HepG2 (cell line): ENCODE results near the gene SMAD3. TPM values are rescaled to one million over a fixed set of nuclear protein-coding genes. Genes with fewer than 3 reads are reported as not detected.

Experiments
- ATAC-seq: fragments of 200-7000 bp; cut with Tn5 transposase; 3 replicates; pipeline ENCODE4 v1.9.1; 2020; ENCODE audit warnings: mild to moderate bottlenecking, moderate library complexity
- BruUV-seq: library from RNA; stranded (reverse); fragments of 400-500 nt; replicated peaks from 2 replicates; lab custom pipeline; 2021; lab: Mats Ljungman, UMichigan
- CTCF ChIA-PET: fragments of 300-600 bp; formaldehyde crosslinking; extraction: SDS; loops from one replicate; lab custom pipeline; 2021; ENCODE audit warnings: low total read pairs, inconsistent platforms, low intra/inter-chr PET ratio; lab: Yijun Ruan, JAX
- POLR2A ChIA-PET: fragments of 350-600 bp; sonication (Branson Sonifier 250); formaldehyde crosslinking; loops from one replicate; lab custom pipeline; 2020; ENCODE audit warnings: antibody characterized with exemption, inconsistent platforms; lab: Yijun Ruan, JAX
- DNase-seq: peaks from one replicate; pipeline ENCODE4 v3.0.0-alpha.2; 2015; ENCODE audit warnings: low spot score
- FAIRE-seq: peaks from 3 replicates; lab custom pipeline; 2011; peaks lifted over from hg19 to GRCh38; lab: Jason Lieb, UNC
- H2AFZ ChIP-seq: one replicate; pipeline ENCODE4 v1.6.1; 2011; ENCODE audit warnings: low read length, inconsistent platforms
- H3K27ac ChIP-seq: fragments of 300-600 bp; 3 replicates; pipeline ENCODE4 v1.8.0; 2011; ENCODE audit warnings: mixed run types, mild to moderate bottlenecking, mixed read lengths, low read length, inconsistent platforms; ENCODE audit not compliant: insufficient read depth; ENCODE audit errors: extremely low read length
- H3K27me3 ChIP-seq, 2 experiments: fragments of 200-600 bp in 1 of 2; 2 replicates in 1 of 2; 3 replicates in 1 of 2; pipeline versions ENCODE4 v1.6.0 to v1.8.0; 2011; ENCODE audit warnings: low read length in 2 of 2, mild to moderate bottlenecking in 2 of 2, moderate library complexity in 2 of 2, inconsistent platforms in 1 of 2; ENCODE audit not compliant: insufficient read depth in 2 of 2, control insufficient read depth in 1 of 2
- H3K36me3 ChIP-seq, 2 experiments: fragments of 200-600 bp in 1 of 2; replicated peaks in 1 of 2; 2 replicates in 1 of 2; 3 replicates in 1 of 2; pipeline versions ENCODE4 v1.5.1 to v1.8.0; 2011; ENCODE audit warnings: low read length in 2 of 2, inconsistent platforms in 1 of 2; ENCODE audit not compliant: insufficient read depth in 2 of 2, control insufficient read depth in 1 of 2
- H3K4me1 ChIP-seq: 2 replicates; pipeline ENCODE4 v1.5.1; 2012; ENCODE audit warnings: low read length, inconsistent platforms; ENCODE audit not compliant: insufficient read depth
- H3K4me2 ChIP-seq: 2 replicates; pipeline ENCODE4 v1.6.0; 2011; ENCODE audit warnings: low read depth, low read length, inconsistent platforms
- H3K4me3 ChIP-seq, 3 experiments: fragments of 200-600 bp in 1 of 3; sonication (generic), shearing (Covaris generic) in 1 of 3; replicated peaks in 1 of 3; 2 replicates each; pipeline ENCODE4 v1.5.1; 2011 to 2016; ENCODE audit warnings: low read length in 3 of 3, inconsistent platforms in 2 of 3, low read depth in 2 of 3, mild to moderate bottlenecking in 2 of 3, control low read depth in 1 of 3, mixed read lengths in 1 of 3; ENCODE audit not compliant: insufficient read depth in 1 of 3
- H3K79me2 ChIP-seq: one replicate; pipeline ENCODE4 v1.6.1; 2011; ENCODE audit warnings: low read length, inconsistent platforms; ENCODE audit not compliant: insufficient read depth
- H3K9ac ChIP-seq: 2 replicates; pipeline ENCODE4 v1.6.0; 2011; ENCODE audit warnings: mild to moderate bottlenecking, low read depth, low read length, inconsistent platforms; ENCODE audit not compliant: insufficient read depth
- H3K9me3 ChIP-seq: 2 replicates; pipeline ENCODE4 v1.5.1; 2012; ENCODE audit warnings: mild to moderate bottlenecking, low read length
- H4K20me1 ChIP-seq: 2 replicates; pipeline ENCODE4 v1.6.0; 2011; ENCODE audit warnings: inconsistent platforms, mild to moderate bottlenecking, low read length, moderate library complexity; ENCODE audit not compliant: insufficient read depth
- CCDC6 ChIP-seq: sonication (generic); formaldehyde crosslinking; IDR thresholded peaks from 2 replicates; pipeline ENCODE4 v1.8.1; 2022; ENCODE audit warnings: mild to moderate bottlenecking, missing genetic modification reagents, moderate library complexity
- HMG20A ChIP-seq: IDR thresholded peaks from 2 replicates; pipeline ENCODE4 v1.6.1; 2016; ENCODE audit warnings: borderline replicate concordance
- HMG20B ChIP-seq: conservative IDR thresholded peaks from 2 replicates; pipeline ENCODE4 v1.6.1; 2016; ENCODE audit warnings: missing genetic modification reagents, missing compliant biosample characterization
- IKZF5 ChIP-seq: IDR thresholded peaks from 2 replicates; pipeline ENCODE4 v1.6.1; 2018; ENCODE audit warnings: missing genetic modification reagents, mild to moderate bottlenecking, missing compliant biosample characterization
- JUND ChIP-seq: sonication (generic); formaldehyde crosslinking; IDR thresholded peaks from 2 replicates; pipeline ENCODE4 v1.8.0; 2022; ENCODE audit warnings: mild to moderate bottlenecking, missing genetic modification reagents
- MAX ChIP-seq: IDR thresholded peaks from 2 replicates; pipeline ENCODE4 v1.6.1; 2012; ENCODE audit warnings: inconsistent platforms
- NFYC ChIP-seq: IDR thresholded peaks from 2 replicates; pipeline ENCODE4 v1.6.1; 2016; ENCODE audit warnings: missing genetic modification reagents, missing compliant biosample characterization
- NKX3-1 ChIP-seq: sonication (generic); formaldehyde crosslinking; IDR thresholded peaks from 2 replicates; pipeline ENCODE4 v1.5.0; 2020; ENCODE audit warnings: missing genetic modification reagents
- RBFOX2 ChIP-seq: fragments of 200-400 bp; formaldehyde crosslinking; IDR thresholded peaks from 2 replicates; pipeline ENCODE4 v1.6.1; 2017; ENCODE audit warnings: low read depth, mild to moderate bottlenecking, low read length
- TBL1XR1 ChIP-seq: fragments of 150-350 bp; IDR thresholded peaks from 2 replicates; pipeline ENCODE4 v1.6.1; 2014; ENCODE audit warnings: borderline replicate concordance, low read length; ENCODE audit not compliant: partially characterized antibody
- TP53 ChIP-seq: sonication (generic); formaldehyde crosslinking; conservative IDR thresholded peaks from 2 replicates; pipeline ENCODE4 v1.4.0; 2020; ENCODE audit warnings: missing genetic modification reagents
- U2AF1 ChIP-seq: fragments of 200-400 bp; formaldehyde crosslinking; optimal IDR thresholded peaks from 2 replicates; pipeline ENCODE3; 2017; ENCODE audit warnings: mild to moderate bottlenecking, low read depth, low read length
- YY1 ChIP-seq: IDR thresholded peaks from 2 replicates; pipeline ENCODE4 v1.6.1; 2011; ENCODE audit warnings: low read length, low read depth, moderate library complexity, mild to moderate bottlenecking; ENCODE audit not compliant: insufficient read depth, insufficient replicate concordance
- ZBTB26 ChIP-seq: IDR thresholded peaks from 2 replicates; pipeline ENCODE4 v1.6.1; 2016; ENCODE audit warnings: missing compliant biosample characterization, missing genetic modification reagents, borderline replicate concordance
- ZBTB37 ChIP-seq: sonication (generic); formaldehyde crosslinking; IDR thresholded peaks from 2 replicates; pipeline ENCODE4 v1.4.0; 2020; ENCODE audit warnings: mild to moderate bottlenecking, missing genetic modification reagents
- ZFP91 ChIP-seq: sonication (generic); formaldehyde crosslinking; IDR thresholded peaks from 2 replicates; pipeline ENCODE4 v1.9.0; 2022; ENCODE audit warnings: missing genetic modification reagents, mild to moderate bottlenecking, borderline replicate concordance
- ZNF350 ChIP-seq: sonication (generic); formaldehyde crosslinking; IDR thresholded peaks from 2 replicates; pipeline ENCODE4 v1.4.0; 2020; ENCODE audit warnings: mild to moderate bottlenecking, low read depth, missing genetic modification reagents, borderline replicate concordance
- WGBS: methylation state at CpG from one replicate; pipeline ENCODE4 v1.1.6; 2017; ENCODE audit warnings: low lambda C conversion rate; 5-methylcytosine and 5-hydroxymethylcytosine counted together
- in situ Hi-C: cut with HindIII; loops from 2 replicates; pipeline ENCODE4 v1.10.0; 2017; ENCODE audit warnings: low pct_unique_long_range_greater_than_20kb; ENCODE audit not compliant: extremely low pct_ligation_motif_present
- intact Hi-C: fragments of 100-400 bp; cut with micrococcal nuclease; formaldehyde crosslinking; loops from one replicate; pipeline ENCODE4 v1.10.0; 2022; ENCODE audit not compliant: unreplicated experiment
- polyA plus RNA-seq, 8 experiments: library from polyadenylated mRNA; depleted of rRNA in 3 of 8; stranded (reverse) in 7 of 8; unstranded in 1 of 8; fragments of >200 nt; fragmentation: Illumina TruSeq in 4 of 8; extraction: Trizol in 4 of 8; gene quantifications; 2 replicates each; pipeline versions ENCODE4 v1.2.1 to v1.2.3, GENCODE V29; 2011 to 2016; ENCODE audit warnings: low read depth in 4 of 8, missing spikeins in 1 of 8, mixed read lengths in 1 of 8; ENCODE audit not compliant: insufficient read depth in 1 of 8
- total RNA-seq, 5 experiments: library from RNA; depleted of rRNA; stranded (reverse); fragments of >200 nt; fragmentation: Illumina TruSeq; extraction: Trizol; gene quantifications; 2 replicates each; pipeline ENCODE4 v1.2.3, GENCODE V29; 2016; ENCODE audit warnings: low read depth in 1 of 5

The SMAD3 gene
- total and polyA plus RNA-seq, 2 of the 13 experiments (the other 11 are each of a cell fraction or from before 2014, with no cell fraction given) = 8.6 to 56.3 TPM

- H3K36me3 ChIP-seq = peaks cover 6% of the 10 kb centered on the region in 2 experiments; a peak in 4 of 5 replicates
- intact Hi-C loops (loop anchor here (2.0 to 5.0 kb wide), 4 partner anchors 29 to 158 kb away; partner anchors contain the start of gene SMAD3), in situ Hi-C loops (no loop called here)
- peaks cover 98% of the 10 kb centered on the region for H3K4me1 ChIP-seq
- no peaks in the 10 kb centered on the region for H3K9me3 ChIP-seq
- no peak overlapping the region for H2AFZ ChIP-seq
- H3K27ac ChIP-seq = peak overlapping the region; percentile 72
- FAIRE-seq (peak; percentile 90), ATAC-seq (peak; percentile 89), DNase-seq (peak; percentile 93)
- H3K4me2 ChIP-seq = peak overlapping the region; percentile 47
- CTCF ChIA-PET = no interaction called here
- peaks cover 80% of the 10 kb centered on the region for H3K79me2 ChIP-seq
- peak overlapping the region; percentile 46; the same call in 1 of the 2 replicates for H3K9ac ChIP-seq
- peak overlapping the region in 1 of 3 experiments; percentile 32; a peak in 1 of 6 replicates for H3K4me3 ChIP-seq
- POLR2A ChIA-PET = interaction anchor here (0.7 to 3.8 kb wide), 17 partner anchors 10 to 173 kb away, joined by 3 to 64 read pairs (median 5); partner anchors contain the start of gene SMAD3
- H4K20me1 ChIP-seq = peaks cover 59% of the 10 kb centered on the region
- 13% methylated on average over 9 of the region's 11 CpGs for WGBS
- BruUV-seq = no TSS peak
- H3K27me3 ChIP-seq = no peaks in the 10 kb centered on the region
- TF ChIP-seq JUND (CRISPR knock-in tag) (peak; percentile 89), ZBTB37 (CRISPR knock-in tag) (no peak; the same call in 1 of the 2 replicates), ZBTB26 (CRISPR knock-in tag) (0 out of 2 replicates have a peak, but pooled peaks have one; percentile 19), CCDC6 (CRISPR knock-in tag) (no peak), NKX3-1 (no peak), IKZF5 (peak; percentile 92), U2AF1 (no peak), TBL1XR1 (peak; percentile 30), YY1 (peak; percentile 53), ZFP91 (CRISPR knock-in tag) (peak; percentile 32; the same call in 1 of the 2 replicates), HMG20A (CRISPR knock-in tag) (peak; percentile 84), RBFOX2 (no peak), ZNF350 (peak; percentile 51; the same call in 1 of the 2 replicates), HMG20B (CRISPR knock-in tag) (no peak), NFYC (CRISPR knock-in tag) (0 out of 2 replicates have a peak, but pooled peaks have one; percentile 19), MAX (peak; percentile 54; the same call in 1 of the 2 replicates), TP53 (0 out of 2 replicates have a peak, but pooled peaks have one; percentile 59)
Observed at GRCh38 chr15:67105065-67105951, 39.9 kb downstream of the SMAD3 start.
